Liver (tissue), 9 donors: Measurements from ENCODE around the gene MYMK. TPM values are rescaled to one million over a fixed set of nuclear protein-coding genes. Genes with fewer than 3 reads are reported as not detected.

ENCODE experiments used
- DNase-seq: peaks from one replicate; pipeline ENCODE4 v3.0.0-alpha.2; 2017; ENCODE audit warnings: low spot score
- H3K27ac ChIP-seq, 2 donors: one replicate each; pipeline ENCODE4 v1.7.0; 2013; ENCODE audit warnings: inconsistent platforms in 2 of 2, low read length in 2 of 2, control low read depth in 1 of 2, low read depth in 1 of 2, mild to moderate bottlenecking in 1 of 2
- H3K27me3 ChIP-seq, 4 donors: one replicate each; pipeline versions ENCODE4 v1.6.1 to v1.7.0; 2013; ENCODE audit warnings: low read length in 3 of 4, inconsistent platforms in 1 of 4, mild to moderate bottlenecking in 1 of 4, moderate library complexity in 1 of 4; ENCODE audit not compliant: control insufficient read depth in 4 of 4, insufficient read depth in 4 of 4
- H3K36me3 ChIP-seq, 4 donors: one replicate each; pipeline versions ENCODE4 v1.6.1 to v1.7.0; 2013; ENCODE audit warnings: low read length in 3 of 4, mild to moderate bottlenecking in 3 of 4, low read depth in 1 of 4, moderate library complexity in 1 of 4; ENCODE audit not compliant: control insufficient read depth in 4 of 4, insufficient read depth in 3 of 4
- H3K4me1 ChIP-seq, 4 donors: one replicate each; pipeline versions ENCODE4 v1.6.1 to v1.7.0; 2013; ENCODE audit warnings: low read length in 3 of 4, mild to moderate bottlenecking in 3 of 4, moderate library complexity in 1 of 4; ENCODE audit not compliant: control insufficient read depth in 4 of 4, insufficient read depth in 4 of 4
- H3K4me3 ChIP-seq, 3 donors: one replicate each; pipeline versions ENCODE4 v1.6.1 to v1.7.0; 2013; ENCODE audit warnings: low read length in 3 of 3, control low read depth in 1 of 3, low read depth in 1 of 3, mild to moderate bottlenecking in 1 of 3
- H3K9ac ChIP-seq, 2 donors: one replicate each; pipeline ENCODE4 v1.7.0; 2013; ENCODE audit warnings: low read length in 2 of 2, mild to moderate bottlenecking in 2 of 2, moderate library complexity in 2 of 2, control low read depth in 1 of 2, low read depth in 1 of 2
- H3K9me3 ChIP-seq, 4 donors: one replicate each; pipeline versions ENCODE4 v1.6.1 to v1.7.0; 2013; ENCODE audit warnings: low read length in 3 of 4; ENCODE audit not compliant: control insufficient read depth in 4 of 4
- EGR1 ChIP-seq, 2 donors: IDR thresholded peaks; 2 replicates each; pipeline ENCODE4 v1.6.1; 2016 to 2018; ENCODE audit warnings: antibody characterized with exemption in 2 of 2, low read depth in 2 of 2
- FOXA1 ChIP-seq: IDR thresholded peaks from 2 replicates; pipeline ENCODE4 v1.6.1; 2016; ENCODE audit warnings: antibody characterized with exemption
- FOXA2 ChIP-seq: IDR thresholded peaks from 2 replicates; pipeline ENCODE4 v1.6.1; 2016; ENCODE audit warnings: antibody characterized with exemption
- GABPA ChIP-seq, 2 donors: IDR thresholded peaks in 1 of 2; conservative IDR thresholded peaks in 1 of 2; 2 replicates each; pipeline ENCODE4 v1.6.1; 2016; ENCODE audit warnings: antibody characterized with exemption in 2 of 2, mild to moderate bottlenecking in 1 of 2, moderate library complexity in 1 of 2
- HNF4A ChIP-seq, 2 donors: conservative IDR thresholded peaks; 2 replicates each; pipeline ENCODE4 v1.6.1; 2016; ENCODE audit warnings: antibody characterized with exemption in 2 of 2, mild to moderate bottlenecking in 2 of 2
- HNF4G ChIP-seq: IDR thresholded peaks from 2 replicates; pipeline ENCODE4 v1.6.1; 2016; ENCODE audit warnings: antibody characterized with exemption
- JUND ChIP-seq, 2 donors: IDR thresholded peaks; 2 replicates each; pipeline ENCODE4 v1.6.1; 2016; ENCODE audit warnings: antibody characterized with exemption in 2 of 2
- NR2F2 ChIP-seq: IDR thresholded peaks from 2 replicates; pipeline ENCODE4 v1.6.1; 2016; ENCODE audit warnings: antibody characterized with exemption
- RAD21 ChIP-seq, 2 donors: IDR thresholded peaks; 2 replicates each; pipeline ENCODE4 v1.6.1; 2016; ENCODE audit warnings: antibody characterized with exemption in 2 of 2, mild to moderate bottlenecking in 2 of 2
- SP1 ChIP-seq: IDR thresholded peaks from 2 replicates; pipeline ENCODE4 v1.6.1; 2018; ENCODE audit warnings: antibody characterized with exemption, mild to moderate bottlenecking
- TAF1 ChIP-seq: conservative IDR thresholded peaks from 2 replicates; pipeline ENCODE4 v1.6.1; 2016; ENCODE audit warnings: antibody characterized with exemption, mild to moderate bottlenecking
- YY1 ChIP-seq: IDR thresholded peaks from 2 replicates; pipeline ENCODE4 v1.6.1; 2016; ENCODE audit warnings: antibody characterized with exemption, mild to moderate bottlenecking
- WGBS: extraction: QIAGEN DNeasy Blood & Tissue Kit; methylation state at CpG from one replicate; pipeline ENCODE4 v1.1.7; 2013; 5-methylcytosine and 5-hydroxymethylcytosine counted together
- polyA plus RNA-seq, 2 donors: library from polyadenylated mRNA; stranded (reverse) in 1 of 2; unstranded in 1 of 2; fragments of 200-250 nt in 1 of 2; fragments of >200 nt in 1 of 2; fragmentation: Nextera tagmentation in 1 of 2; extraction: Ambion mirVana in 1 of 2; gene quantifications; one replicate each; pipeline versions ENCODE4 v1.2.1 to v1.2.3, GENCODE V29; 2013 to 2015
- total RNA-seq, 2 donors: library from RNA; depleted of rRNA; stranded (reverse); fragments of >200 nt; gene quantifications; one replicate each; pipeline ENCODE4 v1.2.3, GENCODE V29; 2014
- TF ChIP-seq, protein P1 (sequence below): IDR thresholded peaks from 2 replicates; pipeline ENCODE4 v1.6.1; 2016; ENCODE audit warnings: antibody characterized with exemption
- TF ChIP-seq, protein P2 (sequence below): IDR thresholded peaks from 2 replicates; pipeline ENCODE4 v1.6.1; 2016; ENCODE audit warnings: antibody characterized with exemption
- TF ChIP-seq, protein P3 (sequence below): fragments of 150-350 bp; IDR thresholded peaks from 2 replicates; pipeline ENCODE4 v1.5.1; 2017; ENCODE audit warnings: improper control_type of control experiment, low read depth, low read length; ENCODE audit not compliant: missing input control
- TF ChIP-seq, protein P4 (sequence below): IDR thresholded peaks from 2 replicates; pipeline ENCODE4 v1.6.1; 2016; ENCODE audit warnings: antibody characterized with exemption
- donor health status: healthy.
- donor health status: healthy.
- donor health status: healthy.
- donor health status: healthy.
- donor health status: healthy.

Gene MYMK
- total and polyA plus RNA-seq, 4 donors = not detected

DNA sequence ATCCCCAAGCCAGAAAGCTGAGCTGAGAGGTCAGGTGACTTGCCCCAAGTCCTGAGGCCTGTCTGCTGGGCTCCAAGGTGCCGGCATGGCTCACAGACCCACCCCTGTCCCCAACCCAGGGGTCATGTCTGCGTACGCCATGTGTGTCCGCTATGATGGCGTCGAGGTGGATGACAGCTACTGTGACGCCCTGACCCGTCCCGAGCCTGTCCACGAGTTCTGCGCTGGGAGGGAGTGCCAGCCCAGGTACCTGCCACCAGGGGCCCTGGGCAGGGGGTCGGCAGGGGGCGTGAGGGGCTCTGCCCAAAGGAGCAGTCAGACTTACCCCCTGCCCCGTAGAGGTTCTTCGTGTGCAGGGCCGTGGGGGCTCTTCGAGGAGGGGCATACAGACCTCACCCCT lies 42.1 kb upstream of the MYMK start (continued):
- TF ChIP-seq, protein P1, sequence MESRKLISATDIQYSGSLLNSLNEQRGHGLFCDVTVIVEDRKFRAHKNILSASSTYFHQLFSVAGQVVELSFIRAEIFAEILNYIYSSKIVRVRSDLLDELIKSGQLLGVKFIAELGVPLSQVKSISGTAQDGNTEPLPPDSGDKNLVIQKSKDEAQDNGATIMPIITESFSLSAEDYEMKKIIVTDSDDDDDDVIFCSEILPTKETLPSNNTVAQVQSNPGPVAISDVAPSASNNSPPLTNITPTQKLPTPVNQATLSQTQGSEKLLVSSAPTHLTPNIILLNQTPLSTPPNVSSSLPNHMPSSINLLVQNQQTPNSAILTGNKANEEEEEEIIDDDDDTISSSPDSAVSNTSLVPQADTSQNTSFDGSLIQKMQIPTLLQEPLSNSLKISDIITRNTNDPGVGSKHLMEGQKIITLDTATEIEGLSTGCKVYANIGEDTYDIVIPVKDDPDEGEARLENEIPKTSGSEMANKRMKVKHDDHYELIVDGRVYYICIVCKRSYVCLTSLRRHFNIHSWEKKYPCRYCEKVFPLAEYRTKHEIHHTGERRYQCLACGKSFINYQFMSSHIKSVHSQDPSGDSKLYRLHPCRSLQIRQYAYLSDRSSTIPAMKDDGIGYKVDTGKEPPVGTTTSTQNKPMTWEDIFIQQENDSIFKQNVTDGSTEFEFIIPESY = no peak
- TF ChIP-seq FOXA1 = no peak
- no peak for TF ChIP-seq GABPA (IDR thresholded peaks at IDR 0.05 in 1 of 2, conservative IDR thresholded peaks at IDR 0.05 in 1 of 2)

DNA sequence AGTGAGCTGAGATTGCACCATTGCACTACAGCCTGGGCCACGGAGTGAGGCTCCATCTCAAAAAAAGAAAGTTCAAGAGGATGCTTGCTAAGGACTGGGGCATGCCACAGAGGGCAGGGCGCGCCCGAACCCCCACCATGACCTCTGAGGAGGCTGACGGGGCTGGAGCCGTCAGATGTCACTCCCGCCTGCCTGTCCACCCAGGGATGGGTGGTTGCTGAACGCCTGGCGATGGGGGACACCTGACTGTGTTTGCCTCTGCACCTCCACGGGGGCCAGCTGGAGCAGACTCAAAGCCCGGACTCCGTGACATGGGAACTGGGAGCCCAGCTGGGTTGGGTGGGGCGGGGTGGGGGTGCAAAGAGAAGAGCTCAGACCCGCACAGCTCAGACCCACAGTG lies 41.6 kb upstream of the MYMK start:
- H3K9me3 ChIP-seq = no peaks in the 10 kb centered on the region
- H3K4me3 ChIP-seq = no peak overlapping the region
- 95% methylated on average over 14 of the region's 14 CpGs for WGBS
- no peaks in the 10 kb centered on the region for H3K27me3 ChIP-seq
- no peak for DNase-seq
- no peak overlapping the region for H3K27ac ChIP-seq
- TF ChIP-seq, protein P2, sequence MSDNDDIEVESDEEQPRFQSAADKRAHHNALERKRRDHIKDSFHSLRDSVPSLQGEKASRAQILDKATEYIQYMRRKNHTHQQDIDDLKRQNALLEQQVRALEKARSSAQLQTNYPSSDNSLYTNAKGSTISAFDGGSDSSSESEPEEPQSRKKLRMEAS = no peak
- TF ChIP-seq SP1 (no peak), JUND (IDR thresholded peaks at IDR 0.05) (no peak), EGR1 (IDR thresholded peaks at IDR 0.05; ENCODE audit: low read depth in 2 of 2) (no peak), HNF4G (no peak), FOXA2 (no peak), TAF1 (no peak), RAD21 (IDR thresholded peaks at IDR 0.05) (no peak), YY1 (no peak)
- TF ChIP-seq, protein P3, sequence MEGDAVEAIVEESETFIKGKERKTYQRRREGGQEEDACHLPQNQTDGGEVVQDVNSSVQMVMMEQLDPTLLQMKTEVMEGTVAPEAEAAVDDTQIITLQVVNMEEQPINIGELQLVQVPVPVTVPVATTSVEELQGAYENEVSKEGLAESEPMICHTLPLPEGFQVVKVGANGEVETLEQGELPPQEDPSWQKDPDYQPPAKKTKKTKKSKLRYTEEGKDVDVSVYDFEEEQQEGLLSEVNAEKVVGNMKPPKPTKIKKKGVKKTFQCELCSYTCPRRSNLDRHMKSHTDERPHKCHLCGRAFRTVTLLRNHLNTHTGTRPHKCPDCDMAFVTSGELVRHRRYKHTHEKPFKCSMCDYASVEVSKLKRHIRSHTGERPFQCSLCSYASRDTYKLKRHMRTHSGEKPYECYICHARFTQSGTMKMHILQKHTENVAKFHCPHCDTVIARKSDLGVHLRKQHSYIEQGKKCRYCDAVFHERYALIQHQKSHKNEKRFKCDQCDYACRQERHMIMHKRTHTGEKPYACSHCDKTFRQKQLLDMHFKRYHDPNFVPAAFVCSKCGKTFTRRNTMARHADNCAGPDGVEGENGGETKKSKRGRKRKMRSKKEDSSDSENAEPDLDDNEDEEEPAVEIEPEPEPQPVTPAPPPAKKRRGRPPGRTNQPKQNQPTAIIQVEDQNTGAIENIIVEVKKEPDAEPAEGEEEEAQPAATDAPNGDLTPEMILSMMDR = no peak
- TF ChIP-seq, protein P4, sequence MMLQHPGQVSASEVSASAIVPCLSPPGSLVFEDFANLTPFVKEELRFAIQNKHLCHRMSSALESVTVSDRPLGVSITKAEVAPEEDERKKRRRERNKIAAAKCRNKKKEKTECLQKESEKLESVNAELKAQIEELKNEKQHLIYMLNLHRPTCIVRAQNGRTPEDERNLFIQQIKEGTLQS = no peak
- TF ChIP-seq, protein P1 = no peak
- H3K9ac ChIP-seq = no peak overlapping the region
- H3K4me1 ChIP-seq = peaks cover 0 to 7% (median 3%) of the 10 kb centered on the region in 4 donors
- no peaks in the 10 kb centered on the region for H3K36me3 ChIP-seq

DNA sequence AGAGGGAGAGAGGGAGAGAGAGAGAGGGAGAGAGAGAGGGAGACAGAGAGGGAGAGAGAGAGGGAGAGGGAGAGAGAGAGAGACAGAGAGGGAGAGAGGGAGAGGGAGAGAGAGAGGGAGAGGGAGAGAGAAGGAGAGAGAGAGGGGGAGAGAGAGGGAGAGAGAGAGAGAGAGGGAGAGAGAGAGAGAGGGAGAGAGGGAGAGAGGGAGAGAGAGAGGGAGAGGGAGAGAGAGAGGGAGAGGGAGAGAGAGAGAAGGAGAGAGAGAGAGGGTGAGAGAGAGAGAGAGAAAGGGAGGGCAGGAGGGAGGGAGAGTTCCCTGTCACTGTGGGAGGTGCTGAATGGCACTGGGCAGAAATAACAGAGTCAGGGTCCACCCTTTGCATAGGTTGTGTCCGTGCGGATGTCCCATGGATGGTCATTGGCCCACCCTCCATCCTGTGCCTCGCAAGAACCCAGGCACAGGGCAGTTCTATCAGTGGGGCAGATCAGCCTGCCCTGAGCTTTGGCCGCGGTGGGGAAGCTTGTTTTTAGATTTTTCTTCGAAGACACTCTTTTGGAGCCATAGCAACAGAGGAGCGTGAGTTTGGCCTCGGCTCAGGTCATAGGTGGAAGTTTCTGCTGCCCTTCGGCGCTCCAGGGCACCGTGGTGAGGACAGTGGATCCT lies 39.8 kb upstream of the MYMK start:
- H3K4me1 ChIP-seq = peaks cover 0 to 7% (median 3%) of the 10 kb centered on the region in 4 donors
- no peak overlapping the region for H3K4me3 ChIP-seq
- no peaks in the 10 kb centered on the region for H3K36me3 ChIP-seq
- no peaks in the 10 kb centered on the region for H3K9me3 ChIP-seq
- H3K9ac ChIP-seq = no peak overlapping the region
- H3K27me3 ChIP-seq = no peaks in the 10 kb centered on the region
- no peak for DNase-seq
- H3K27ac ChIP-seq = peak overlapping the region; percentile 8 to 37
- 89% methylated on average over 11 of the region's 11 CpGs for WGBS
- no peak for TF ChIP-seq HNF4A (conservative IDR thresholded peaks at IDR 0.05)
- no peak for TF ChIP-seq JUND (IDR thresholded peaks at IDR 0.05)
- TF ChIP-seq, protein P4 = no peak
- TF ChIP-seq GABPA (IDR thresholded peaks at IDR 0.05 in 1 of 2, conservative IDR thresholded peaks at IDR 0.05 in 1 of 2) = no peak
- no peak for TF ChIP-seq FOXA1
- TF ChIP-seq EGR1 (IDR thresholded peaks at IDR 0.05; ENCODE audit: low read depth in 2 of 2) = no peak
- no peak for TF ChIP-seq TAF1
- TF ChIP-seq, protein P3 = no peak
- TF ChIP-seq RAD21 (IDR thresholded peaks at IDR 0.05) = no peak
- no peak for TF ChIP-seq NR2F2
- TF ChIP-seq, protein P2 = no peak
